ENCODE results near the gene TFR2. TPM values are rescaled to one million over a fixed set of nuclear protein-coding genes. Genes with fewer than 3 reads are reported as not detected.

TFR2 gene
- total RNA-seq, 1 donor = 0.31 TPM

DNA sequence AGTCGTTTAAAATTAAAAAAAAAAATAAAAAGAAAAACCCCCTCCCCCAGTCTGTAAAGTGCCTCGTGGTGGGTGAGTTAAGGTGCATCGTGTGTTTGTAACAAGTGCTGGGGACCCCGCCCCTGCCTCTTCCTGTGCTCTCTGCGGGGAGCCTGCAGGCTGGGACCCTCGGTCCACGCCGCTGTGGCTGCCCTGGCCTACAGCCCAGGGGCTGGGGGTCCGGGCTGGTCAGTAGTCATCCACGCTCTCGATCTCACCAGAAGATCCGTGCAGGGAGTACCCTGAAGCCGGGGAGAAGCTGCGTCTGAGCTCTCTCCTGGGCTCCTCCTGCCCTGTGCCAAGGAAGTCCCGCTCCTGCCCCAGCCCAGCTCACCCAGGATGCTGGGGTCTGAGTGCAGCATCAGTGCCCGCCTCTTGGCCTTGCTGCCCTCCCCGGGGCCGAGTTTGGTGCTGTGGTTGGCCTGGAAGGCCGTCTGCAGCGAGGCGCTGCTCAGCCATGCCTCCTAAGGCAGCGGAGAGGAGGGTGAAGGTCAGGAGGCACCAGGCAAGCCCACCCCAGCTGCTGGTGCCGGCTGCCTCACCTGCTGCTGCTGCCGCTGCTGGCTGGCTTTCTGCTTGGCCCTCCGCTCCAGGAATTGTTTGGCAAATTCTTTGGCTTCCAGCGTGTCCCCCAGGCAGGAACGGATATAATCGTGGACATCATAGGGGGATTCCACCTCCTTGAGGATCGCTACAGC lies 40.3 kb upstream of the TFR2 start:
- Histone ChIP-seq H3K9me3 (ENCODE audit: low read depth, low read length) (no peaks in the 10 kb centered on the region), H3K4me3 (ENCODE audit: low read length) (no peak overlapping the region), H3K27me3 (ENCODE audit: insufficient read depth, low read length) (no peaks in the 10 kb centered on the region), H3K4me1 (ENCODE audit: insufficient read depth, low read length) (peaks cover 44% of the 10 kb centered on the region)

DNA sequence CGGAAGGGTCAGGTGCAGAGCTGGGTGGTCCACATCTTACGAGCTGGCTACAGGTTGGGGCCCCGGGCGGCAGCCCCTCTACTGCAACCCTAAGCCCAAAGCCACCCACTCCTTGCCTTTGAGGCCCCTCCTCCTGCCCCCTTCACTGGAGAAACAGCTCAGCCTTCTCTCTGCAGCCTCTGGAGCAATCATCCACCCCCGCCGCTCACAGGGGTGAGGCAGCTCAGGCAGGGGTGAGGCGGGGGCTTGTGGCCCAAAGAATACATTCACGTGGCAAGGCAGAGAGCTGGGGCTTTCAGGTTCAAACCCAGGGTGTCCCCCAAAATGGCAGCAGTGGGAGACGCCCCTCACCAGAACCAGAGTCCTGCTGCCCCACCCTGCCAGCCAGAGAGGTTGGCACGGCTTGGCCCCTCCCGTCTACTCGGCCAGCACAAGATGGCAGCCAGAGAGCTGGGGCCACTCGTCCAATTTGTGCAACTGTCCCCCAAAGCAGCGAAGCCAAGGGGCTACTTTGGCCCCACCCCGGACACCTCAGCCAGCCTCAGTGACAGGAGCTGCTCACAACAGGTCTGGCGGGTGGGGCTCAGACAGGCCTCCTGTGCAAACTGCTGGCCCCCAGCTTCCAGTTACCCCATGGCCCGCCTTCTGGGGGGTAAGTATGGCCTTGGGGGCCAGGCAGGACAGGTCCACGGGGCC lies 39.4 kb upstream of the TFR2 start:
- H3K27me3 ChIP-seq (ENCODE audit: insufficient read depth, low read length) = no peaks in the 10 kb centered on the region
- no peaks in the 10 kb centered on the region for H3K9me3 ChIP-seq (ENCODE audit: low read depth, low read length)
- no peak overlapping the region for H3K4me3 ChIP-seq (ENCODE audit: low read length)
- H3K4me1 ChIP-seq (ENCODE audit: insufficient read depth, low read length) = peaks cover 48% of the 10 kb centered on the region

DNA sequence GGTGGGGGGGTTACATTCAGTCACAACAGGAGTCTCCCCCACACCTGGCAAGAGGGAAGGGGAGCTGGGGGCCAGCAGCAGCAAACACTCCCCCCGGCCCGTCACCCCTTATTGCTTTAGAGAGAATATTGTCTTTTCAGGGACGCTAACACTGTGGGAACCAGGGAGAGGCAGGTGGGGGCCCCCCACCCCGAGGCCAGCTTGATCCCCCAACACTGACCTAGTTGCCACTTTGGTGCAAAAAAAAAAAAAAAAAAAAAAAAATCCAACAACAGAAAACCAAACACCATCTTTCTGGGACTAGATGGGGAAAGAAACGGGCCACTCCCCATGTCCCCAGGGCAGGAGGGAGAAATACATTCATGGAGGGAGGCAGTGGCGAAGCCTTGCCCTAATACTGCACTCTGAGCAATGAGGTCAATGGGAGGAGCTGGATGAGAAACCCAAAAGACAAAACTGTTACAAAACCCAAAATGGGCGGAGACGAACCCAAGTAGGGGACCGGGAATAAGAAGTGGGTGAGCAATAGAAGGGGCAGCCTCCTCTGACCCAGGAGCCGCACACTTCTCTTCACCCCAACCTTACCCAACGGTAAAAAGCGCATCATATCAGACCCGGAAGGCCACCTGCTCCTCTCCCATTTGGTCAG lies 38.7 kb upstream of the TFR2 start:
- Histone ChIP-seq H3K9me3 (ENCODE audit: low read depth, low read length) (no peaks in the 10 kb centered on the region), H3K4me1 (ENCODE audit: insufficient read depth, low read length) (peaks cover 48% of the 10 kb centered on the region), H3K27me3 (ENCODE audit: insufficient read depth, low read length) (no peaks in the 10 kb centered on the region), H3K4me3 (ENCODE audit: low read length) (no peak overlapping the region)

DNA sequence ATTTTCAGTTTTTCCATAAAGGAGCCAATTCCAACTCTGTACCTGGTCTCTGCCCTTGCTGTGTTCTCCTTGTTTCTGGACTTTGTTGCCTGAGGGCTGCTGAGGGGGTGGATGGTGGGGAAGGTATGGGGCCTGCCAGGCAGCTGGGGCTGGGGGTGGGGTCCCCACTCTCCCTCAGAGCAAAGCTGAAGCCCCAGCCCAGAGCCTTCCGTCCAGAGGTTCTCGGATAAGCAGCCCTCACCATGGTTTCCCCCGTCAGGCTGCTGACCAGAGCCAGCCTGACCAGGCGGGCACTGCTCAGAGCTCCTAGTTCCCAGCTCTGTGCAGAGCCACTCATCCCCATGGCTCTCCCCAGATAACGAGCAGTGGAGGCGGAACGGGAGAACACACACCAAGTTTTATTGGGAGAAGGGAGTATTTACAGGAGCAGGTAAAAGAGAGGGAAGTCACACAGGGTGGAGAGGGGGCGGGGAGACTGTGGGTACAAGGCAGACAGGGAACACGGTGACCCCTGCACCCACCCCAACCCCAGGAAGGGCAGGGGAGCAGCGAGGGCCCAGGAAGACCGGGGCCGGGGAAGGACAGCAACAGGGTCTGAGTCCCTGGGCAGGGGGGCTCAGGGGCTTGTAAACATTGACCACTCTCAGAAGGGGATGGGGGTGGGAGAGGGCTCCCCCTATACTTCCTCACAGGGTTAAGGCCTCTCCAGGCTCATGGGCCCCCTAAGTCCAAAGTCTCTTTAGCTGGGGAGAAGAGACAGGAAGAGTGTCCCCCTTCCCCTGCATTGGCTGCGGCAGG lies 38.0 kb upstream of the TFR2 start:
- Histone ChIP-seq H3K4me1 (ENCODE audit: insufficient read depth, low read length) (peaks cover 48% of the 10 kb centered on the region), H3K27me3 (ENCODE audit: insufficient read depth, low read length) (no peaks in the 10 kb centered on the region), H3K4me3 (ENCODE audit: low read length) (no peak overlapping the region), H3K9me3 (ENCODE audit: low read depth, low read length) (no peaks in the 10 kb centered on the region)

DNA sequence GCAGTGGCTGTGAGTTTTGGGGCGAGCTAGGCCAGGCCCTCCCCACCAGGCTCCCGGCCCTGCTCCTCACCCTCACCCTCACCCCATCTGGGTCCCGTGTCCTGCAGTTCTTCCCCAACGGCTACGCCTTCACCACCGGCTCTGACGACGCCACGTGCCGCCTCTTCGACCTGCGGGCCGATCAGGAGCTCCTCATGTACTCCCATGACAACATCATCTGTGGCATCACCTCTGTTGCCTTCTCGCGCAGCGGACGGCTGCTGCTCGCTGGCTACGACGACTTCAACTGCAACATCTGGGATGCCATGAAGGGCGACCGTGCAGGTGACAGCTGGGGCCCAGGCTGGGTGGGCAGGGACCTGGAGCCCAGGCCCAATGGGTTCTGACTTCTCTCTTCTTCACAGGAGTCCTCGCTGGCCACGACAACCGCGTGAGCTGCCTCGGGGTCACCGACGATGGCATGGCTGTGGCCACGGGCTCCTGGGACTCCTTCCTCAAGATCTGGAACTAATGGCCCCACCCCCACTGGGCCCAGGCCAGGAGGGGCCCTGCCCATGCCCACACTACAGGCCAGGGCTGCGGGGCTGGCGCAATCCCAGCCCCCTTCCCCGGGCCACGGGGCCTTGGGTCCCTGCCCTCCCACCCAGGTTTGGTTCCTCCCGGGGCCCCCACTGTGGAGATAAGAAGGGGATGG lies 37.1 kb upstream of the TFR2 start:
- Histone ChIP-seq H3K27me3 (ENCODE audit: insufficient read depth, low read length) (no peaks in the 10 kb centered on the region), H3K4me1 (ENCODE audit: insufficient read depth, low read length) (peaks cover 48% of the 10 kb centered on the region), H3K9me3 (ENCODE audit: low read depth, low read length) (no peaks in the 10 kb centered on the region), H3K4me3 (ENCODE audit: low read length) (no peak overlapping the region)

DNA sequence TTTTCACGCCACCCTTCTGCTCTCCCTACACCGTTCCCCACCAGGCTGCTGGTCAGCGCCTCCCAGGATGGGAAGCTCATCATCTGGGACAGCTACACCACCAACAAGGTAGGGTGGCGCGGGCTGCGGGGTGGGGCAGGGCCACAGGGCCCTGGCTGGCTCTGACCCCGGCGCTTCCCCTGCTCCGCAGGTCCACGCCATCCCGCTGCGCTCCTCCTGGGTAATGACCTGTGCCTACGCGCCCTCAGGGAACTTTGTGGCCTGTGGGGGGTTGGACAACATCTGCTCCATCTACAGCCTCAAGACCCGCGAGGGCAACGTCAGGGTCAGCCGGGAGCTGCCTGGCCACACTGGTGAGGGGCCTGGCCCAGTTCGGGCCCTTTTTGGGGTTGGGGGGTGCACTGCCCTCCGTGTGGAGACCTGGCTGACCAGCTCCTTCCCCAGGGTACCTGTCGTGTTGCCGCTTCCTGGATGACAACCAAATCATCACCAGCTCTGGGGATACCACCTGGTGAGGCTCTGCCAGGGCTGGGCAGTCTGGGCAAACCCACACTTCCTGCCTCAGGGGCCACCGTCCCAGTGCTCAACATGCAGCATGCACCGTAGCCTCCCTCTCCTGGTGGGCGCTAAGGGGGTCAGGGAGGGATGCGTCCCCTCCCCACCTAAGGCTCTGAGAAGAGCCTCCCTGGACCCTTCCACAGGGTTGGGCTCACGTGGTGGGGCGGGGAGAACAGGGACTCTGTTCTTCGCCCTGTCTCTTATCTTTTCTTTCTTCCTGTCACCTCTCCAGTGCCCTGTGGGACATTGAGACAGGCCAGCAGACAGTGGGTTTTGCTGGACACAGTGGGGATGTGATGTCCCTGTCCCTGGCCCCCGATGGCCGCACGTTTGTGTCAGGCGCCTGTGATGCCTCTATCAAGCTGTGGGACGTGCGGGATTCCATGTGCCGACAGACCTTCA lies 36.2 kb upstream of the TFR2 start:
- Histone ChIP-seq H3K4me1 (ENCODE audit: insufficient read depth, low read length) (peaks cover 55% of the 10 kb centered on the region), H3K4me3 (ENCODE audit: low read length) (no peak overlapping the region)

DNA sequence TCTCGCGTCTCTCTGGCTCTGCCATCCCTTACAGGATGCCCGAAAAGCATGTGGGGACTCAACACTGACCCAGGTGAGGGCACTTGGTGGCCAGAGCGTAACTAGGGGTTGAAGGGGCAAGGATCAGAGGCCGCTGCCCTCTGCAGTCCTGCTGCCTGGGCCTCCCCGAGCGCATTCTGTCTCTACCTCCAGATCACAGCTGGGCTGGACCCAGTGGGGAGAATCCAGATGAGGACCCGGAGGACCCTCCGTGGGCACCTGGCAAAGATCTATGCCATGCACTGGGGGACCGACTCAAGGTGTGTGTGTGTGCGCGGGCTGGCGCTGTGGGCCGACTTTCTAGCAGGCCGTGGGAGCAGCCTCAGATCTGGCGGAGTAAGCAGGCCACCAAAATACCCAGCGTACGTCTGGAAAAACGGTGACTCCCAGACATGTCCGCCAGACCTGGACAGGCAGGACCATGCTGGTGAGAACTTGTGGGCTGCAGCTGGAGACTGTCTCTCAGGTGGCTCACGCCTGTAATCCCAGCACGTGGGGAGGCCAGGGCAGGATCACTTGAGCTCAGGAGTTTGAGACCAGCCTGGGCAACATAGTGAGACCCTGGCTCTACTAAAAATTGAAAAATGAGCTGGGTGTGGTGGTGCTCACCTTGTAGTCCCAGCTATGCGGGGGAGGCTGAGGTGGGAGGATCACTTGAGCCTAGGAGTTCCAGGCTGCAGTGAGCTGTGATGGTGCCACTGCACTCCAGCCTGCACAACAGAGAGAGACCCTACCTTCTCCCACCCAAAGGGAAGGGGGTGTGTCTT lies 35.4 kb upstream of the TFR2 start:
- H3K27me3 ChIP-seq (ENCODE audit: insufficient read depth, low read length) = no peaks in the 10 kb centered on the region
- peaks cover 55% of the 10 kb centered on the region for H3K4me1 ChIP-seq (ENCODE audit: insufficient read depth, low read length)
- no peak overlapping the region for H3K4me3 ChIP-seq (ENCODE audit: low read length)
- H3K9me3 ChIP-seq (ENCODE audit: low read depth, low read length) = no peaks in the 10 kb centered on the region

More for the DNA sequence above, 36.2 kb upstream of the TFR2 start:
- Histone ChIP-seq H3K9me3 (ENCODE audit: low read depth, low read length) (no peaks in the 10 kb centered on the region), H3K27me3 (ENCODE audit: insufficient read depth, low read length) (no peaks in the 10 kb centered on the region)

DNA sequence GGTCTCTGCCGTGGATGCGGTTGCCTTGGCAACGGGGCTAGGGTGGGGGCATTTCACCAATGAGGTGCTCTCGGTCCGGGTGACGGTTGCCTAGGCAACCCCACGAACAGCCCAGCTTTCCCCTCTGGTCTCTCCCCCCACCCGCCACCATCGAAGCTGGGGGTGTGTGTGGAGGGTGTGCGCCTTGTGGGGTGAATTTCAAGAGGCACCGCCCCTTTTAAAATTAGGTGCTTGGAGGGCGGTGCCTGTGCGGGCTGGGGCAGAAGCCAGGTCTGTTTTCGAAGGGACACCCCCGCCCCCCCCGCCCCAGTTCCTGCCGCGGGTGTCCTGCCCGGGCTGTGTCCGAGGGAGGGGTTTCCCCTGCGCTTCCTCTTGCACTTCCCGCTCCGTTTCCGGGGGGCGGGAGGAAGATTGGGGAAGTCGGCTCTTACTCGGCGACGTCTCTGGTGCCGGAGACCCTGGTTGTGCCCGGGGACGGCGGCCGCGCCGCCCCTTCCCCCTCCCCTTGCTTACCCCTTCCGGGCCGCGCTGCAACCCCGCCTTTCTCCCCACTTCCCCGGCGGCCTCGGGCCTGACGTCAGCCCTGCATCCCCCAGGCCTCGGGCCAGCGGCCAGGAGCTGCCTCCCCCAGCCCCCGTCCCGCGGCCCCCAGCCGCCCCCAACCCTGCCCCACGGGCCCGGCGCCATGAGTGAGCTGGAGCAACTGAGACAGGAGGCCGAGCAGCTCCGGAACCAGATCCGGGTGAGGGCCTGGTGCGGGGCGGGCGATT lies 34.4 kb upstream of the TFR2 start:
- Histone ChIP-seq H3K4me1 (ENCODE audit: insufficient read depth, low read length) (peaks cover 52% of the 10 kb centered on the region), H3K27me3 (ENCODE audit: insufficient read depth, low read length) (no peaks in the 10 kb centered on the region), H3K9me3 (ENCODE audit: low read depth, low read length) (no peaks in the 10 kb centered on the region), H3K4me3 (ENCODE audit: low read length) (peak overlapping the region; percentile 95)

DNA sequence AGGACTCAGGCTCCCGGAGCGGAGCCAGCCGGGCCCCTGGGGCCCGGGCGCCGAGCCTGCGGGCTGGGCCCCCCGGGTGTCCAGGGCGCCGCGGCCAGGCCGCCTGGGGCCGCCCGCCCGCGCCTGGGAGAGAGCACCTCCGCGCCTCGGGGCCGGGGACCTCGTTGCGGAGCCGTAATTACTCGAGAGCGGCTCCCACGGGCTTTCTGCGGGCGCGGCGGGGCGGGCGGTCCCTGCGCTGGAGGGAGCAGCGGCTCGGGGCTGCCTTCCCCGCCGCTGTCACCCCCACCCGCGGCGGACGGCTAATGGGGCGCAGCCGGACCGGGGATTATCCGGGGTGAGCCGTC lies 33.7 kb upstream of the TFR2 start:
- Histone ChIP-seq H3K4me1 (ENCODE audit: insufficient read depth, low read length) (peaks cover 45% of the 10 kb centered on the region), H3K27me3 (ENCODE audit: insufficient read depth, low read length) (no peaks in the 10 kb centered on the region), H3K9me3 (ENCODE audit: low read depth, low read length) (no peaks in the 10 kb centered on the region), H3K4me3 (ENCODE audit: low read length) (peak overlapping the region; percentile 95)

DNA sequence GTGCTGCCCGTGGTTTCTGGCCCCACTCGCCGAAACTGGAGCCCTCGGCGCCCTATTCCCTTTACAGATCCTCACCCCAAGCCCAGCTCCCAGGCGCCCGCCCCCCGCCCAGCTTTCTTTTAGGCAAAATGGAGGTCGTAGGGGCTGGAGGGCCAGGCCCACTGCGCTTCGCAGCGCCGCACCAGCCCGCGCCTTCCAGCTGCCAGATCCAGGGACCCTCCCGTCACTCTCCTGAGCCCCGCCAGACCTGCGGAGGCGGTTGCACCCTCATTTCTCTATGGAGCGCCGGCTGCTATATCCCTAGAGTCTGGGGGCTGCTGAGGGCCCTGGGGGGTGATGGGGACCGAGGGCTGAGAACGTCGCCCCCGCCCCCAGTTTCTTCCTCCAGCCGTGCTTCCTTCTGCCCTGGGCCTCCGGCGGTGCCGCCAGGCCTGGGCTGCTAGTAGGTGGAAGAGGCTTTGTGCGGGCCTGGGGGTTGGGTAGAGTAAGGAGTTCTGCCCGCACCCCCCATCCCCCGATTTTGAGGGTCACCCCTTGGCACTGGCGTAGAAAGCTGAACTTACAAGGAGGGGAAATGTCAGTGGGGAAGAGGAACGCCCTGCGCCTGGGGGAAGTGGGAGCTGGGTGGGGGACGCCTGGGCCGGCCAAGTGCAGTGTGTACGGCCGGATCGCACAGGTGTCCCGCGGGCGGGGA lies 33.2 kb upstream of the TFR2 start:
- Histone ChIP-seq H3K4me1 (ENCODE audit: insufficient read depth, low read length) (peaks cover 40% of the 10 kb centered on the region), H3K27me3 (ENCODE audit: insufficient read depth, low read length) (no peaks in the 10 kb centered on the region), H3K9me3 (ENCODE audit: low read depth, low read length) (no peaks in the 10 kb centered on the region), H3K4me3 (ENCODE audit: low read length) (peak overlapping the region; percentile 95)

DNA sequence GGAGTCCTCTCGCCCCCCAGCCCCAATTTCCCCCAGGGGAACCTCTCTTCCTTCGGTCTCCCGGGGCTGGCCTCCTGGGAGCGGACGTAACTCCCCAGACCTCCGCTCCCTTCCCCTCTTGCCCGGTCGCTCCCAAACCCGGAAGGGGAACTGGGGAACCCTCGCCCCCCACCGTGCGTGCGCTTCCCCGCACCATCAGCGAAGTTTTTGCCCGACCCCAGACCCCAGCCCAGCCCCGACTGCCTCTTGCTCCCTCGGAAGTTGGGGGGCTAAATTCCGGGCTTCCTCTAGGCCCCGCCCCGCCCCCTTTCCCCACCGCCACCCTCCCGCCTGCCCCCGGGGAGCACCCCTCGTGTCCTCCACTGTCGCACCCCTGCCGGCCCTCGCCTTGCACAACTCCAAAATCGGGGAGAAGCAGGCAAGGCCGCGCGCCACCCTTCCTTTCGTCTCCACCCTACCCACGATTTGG lies 32.6 kb upstream of the TFR2 start:
- Histone ChIP-seq H3K27me3 (ENCODE audit: insufficient read depth, low read length) (no peaks in the 10 kb centered on the region), H3K4me3 (ENCODE audit: low read length) (peak overlapping the region; percentile 95), H3K9me3 (ENCODE audit: low read depth, low read length) (no peaks in the 10 kb centered on the region), H3K4me1 (ENCODE audit: insufficient read depth, low read length) (peaks cover 34% of the 10 kb centered on the region)
